ENCODE results near the gene LSM10.

Gene LSM10
- total RNA-seq = 5.1 to 15.2 (median 8.5) reads per million in 18 experiments

DNA sequence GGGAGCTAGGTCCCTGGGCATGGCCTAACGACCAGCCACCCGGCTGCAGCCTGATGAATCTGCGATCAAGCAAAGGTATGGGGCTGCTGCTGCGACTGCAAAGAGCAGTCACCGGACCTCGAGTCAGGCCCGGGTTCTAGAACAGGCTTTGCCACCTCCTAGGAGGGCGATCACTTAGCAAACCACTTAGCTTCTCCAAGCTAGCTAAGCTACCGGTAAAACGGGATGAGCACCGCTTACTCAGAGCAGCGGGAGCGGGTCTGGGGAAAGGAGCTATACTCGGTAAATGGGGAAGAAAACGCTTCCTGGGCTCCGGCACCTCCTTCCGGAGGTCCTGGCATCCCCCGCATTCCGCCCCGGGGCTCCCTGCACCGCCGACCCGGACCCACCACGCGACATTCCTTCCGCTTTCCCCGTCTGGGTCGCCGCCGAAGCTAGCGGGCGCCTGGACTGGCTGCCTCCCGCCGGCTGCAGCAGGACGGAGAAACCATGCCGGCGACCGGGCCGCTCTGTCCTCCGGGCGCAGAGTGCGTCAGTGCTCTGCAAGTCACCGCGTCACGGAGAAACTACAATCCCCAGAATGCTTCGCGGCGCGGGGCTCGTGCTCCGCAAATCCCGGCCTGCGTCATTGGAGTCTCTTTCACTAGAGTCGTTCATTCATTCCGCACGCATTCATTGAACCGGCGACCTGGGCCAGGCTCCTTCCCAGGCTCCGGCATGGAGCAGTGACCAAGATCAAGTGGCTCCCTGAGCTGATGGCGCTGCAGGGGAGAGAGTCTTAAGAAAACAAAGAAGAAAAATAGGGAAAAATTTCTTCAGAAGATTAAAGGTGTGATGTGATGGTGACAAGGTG lies at the start of gene LSM10:
Gene LSM10, minus strand, starts transcription at position 531 of the 853 bp plus-strand sequence. CDS start 3,779 bp downstream, outside the sequence.
- DNase-seq = peak; percentile 93 to 95

DNA sequence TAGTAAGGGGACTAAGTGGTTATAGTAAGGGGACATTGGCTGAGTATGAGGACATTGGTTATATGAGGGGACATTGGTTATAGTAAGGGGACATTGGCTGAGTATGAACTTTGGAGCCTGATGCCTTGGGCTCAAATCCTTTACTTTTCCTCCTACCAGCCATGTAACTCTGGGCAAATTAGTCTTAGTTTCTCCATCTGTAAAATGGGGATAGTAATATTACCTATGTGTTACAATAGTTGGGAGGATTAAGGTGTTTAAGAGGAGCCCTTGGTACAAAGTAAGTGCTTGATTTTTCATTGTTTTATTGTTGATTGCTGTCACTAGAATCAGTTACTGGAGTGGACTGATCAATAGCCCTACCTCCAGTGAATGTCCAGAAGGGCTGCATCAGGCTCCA lies 49.7 kb upstream of the LSM10 start:
- DNase-seq = no peak

- DNase-seq = peak; percentile 67 to 70
These were observed 49.0 kb upstream of the LSM10 start for GRCh38 chr1:36446746-36447145.

DNA sequence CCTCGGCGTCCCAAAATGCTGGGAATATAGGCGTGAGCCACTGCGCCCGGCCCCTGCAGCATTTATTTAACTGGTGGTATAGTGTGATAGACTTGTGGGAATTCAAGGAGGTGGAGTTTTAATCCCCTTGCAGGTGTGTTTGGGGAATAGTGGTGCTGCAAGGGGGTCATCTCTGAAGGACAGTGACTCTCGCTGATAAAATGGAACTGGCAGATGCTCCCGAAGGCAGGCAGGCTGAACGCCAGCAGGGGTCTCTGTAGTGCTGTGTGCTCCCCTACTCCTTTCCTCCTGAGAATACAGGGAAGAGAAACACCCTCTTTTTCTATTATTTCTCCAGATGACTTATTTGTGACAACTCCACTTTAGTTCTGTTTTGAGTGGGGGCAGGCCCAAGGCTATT lies 48.6 kb upstream of the LSM10 start:
- DNase-seq = peak; percentile 59 to 69

- no peak for DNase-seq
These were observed 45.6 kb upstream of the LSM10 start for GRCh38 chr1:36443297-36443696.

DNA sequence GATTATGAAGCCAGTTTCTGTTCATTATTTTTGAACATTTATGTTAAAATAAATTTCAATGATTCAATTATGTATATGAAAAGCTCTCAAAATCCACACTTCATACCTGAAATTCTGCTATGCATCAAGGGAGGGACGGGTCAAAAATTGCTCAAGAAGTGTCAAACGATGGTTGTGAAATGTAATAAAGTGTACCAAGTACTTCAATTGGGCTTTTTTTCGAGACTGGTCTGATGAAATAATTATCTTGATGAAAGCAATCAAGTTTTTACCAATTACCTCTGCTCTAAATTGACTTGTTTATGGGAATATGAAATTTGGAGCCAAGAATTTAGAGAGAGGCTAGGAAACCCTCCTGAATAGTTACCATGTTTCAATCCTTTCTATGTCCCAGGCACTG lies 44.6 kb upstream of the LSM10 start:
- DNase-seq = no peak

DNA sequence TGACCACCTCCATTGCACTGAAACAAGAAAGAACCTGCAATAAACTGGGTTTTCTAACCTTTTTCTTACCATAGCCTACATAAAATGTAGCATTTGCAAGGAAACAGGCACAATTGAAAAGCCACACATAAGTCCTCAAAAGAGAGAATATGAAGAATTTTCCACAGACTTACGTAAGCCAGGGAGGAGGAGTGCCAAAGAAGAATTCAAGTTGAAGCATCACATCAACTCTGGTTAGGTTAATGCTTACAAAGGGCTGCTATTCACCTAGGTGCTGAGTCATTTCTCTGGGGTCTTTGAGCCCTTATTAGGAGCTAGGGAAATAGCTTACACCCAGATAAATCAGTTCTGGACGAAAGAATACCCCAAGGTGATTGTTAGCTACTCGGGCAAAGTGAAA lies 42.9 kb upstream of the LSM10 start:
- no peak for DNase-seq

DNA sequence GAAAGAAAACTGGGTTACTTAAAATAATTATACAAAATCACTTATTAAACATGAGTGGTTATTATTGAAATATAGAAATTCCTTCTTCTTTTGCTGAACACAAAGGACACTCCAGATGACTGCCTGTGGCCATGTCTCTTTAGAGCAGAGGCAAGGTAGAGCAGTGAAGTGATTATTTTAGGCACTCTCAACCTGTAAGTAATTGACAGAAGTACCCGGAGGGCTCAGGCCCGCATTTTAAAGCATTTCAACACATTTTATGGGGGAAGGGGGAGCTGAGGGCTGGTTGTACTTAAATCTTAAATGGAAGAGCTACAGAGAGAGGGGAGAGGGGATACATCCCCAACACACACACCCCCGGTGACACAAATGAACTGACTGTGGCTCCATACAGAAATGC lies 42.3 kb upstream of the LSM10 start:
- DNase-seq = no peak

DNA sequence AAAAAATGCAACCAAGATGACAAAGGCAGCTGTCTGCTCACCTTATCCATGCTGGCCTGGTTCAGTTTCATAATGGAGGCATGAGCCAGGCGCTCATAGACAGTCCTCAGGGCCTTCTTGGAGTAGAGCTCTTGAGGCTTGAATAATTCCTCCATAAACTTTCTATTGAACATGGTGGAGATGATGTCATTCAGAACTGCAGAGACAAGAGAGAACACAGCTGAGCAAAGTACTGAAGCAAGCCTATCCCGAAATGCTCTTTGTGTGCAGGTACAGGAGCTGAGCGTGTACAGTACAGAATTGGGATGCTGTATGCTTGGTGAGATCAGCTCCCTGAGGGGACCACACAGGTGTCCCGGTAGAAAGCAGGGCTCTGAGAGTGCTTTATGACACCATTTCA lies 41.0 kb upstream of the LSM10 start:
- DNase-seq = no peak

- DNase-seq = no peak
These were observed 39.1 kb upstream of the LSM10 start for GRCh38 chr1:36436821-36437220.

DNA sequence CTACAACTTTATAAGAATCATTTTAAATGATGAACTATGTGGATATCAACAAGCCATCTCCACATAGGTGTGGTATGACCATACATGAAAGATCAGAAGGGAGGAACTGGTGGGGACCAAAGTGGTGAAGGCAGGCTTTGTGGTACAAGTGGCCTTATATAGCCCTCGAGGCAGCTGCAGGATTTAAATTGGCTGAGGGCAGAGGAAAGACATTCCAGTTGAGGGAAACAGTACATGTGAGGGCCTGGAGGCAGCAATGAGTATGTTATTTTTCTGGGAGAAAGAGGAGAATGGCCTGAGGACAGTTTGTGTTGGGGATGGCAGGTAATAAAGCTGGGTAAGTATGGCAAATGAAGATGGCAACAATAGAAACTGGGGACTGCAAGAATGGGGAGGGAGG lies 35.4 kb upstream of the LSM10 start:
- no peak for DNase-seq

DNA sequence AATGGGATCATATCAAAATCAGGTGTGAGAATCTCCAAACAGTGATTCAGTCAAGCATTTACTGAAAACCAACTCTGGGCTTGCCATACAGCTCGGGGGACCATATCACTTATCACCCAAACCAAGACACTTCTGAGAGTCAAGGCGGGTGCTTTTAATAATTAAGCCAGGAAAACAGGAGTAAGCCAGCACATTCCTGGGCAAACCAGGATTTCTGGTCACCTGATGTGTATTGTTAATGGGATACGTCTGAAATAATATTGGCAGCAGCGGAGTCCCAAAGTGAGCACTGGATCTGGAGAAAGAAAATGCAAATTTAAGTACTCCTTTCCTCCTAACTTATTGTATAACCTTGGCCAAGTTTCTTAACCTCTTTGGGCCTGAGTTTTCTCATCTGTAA lies 34.9 kb upstream of the LSM10 start:
- no peak for DNase-seq

DNA sequence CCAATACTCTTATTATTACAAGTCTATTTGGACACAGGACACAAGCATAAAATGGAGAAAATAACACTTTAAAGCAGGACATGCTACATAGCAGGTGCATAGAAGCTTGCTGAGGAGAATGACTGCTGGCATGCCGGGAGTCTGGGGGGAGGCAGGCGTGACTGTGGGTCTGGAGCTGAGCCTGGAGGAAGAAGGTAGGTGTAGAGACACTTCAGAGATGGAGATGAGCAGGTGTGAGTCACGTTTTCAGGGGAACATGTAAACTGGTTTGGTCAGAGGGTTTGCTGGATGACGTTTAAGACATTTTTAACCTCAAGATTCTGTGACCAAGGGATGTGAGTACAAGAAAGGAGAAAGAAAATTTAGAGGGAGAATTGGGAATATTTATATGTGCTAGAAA lies 28.1 kb upstream of the LSM10 start:
- no peak for DNase-seq

DNA sequence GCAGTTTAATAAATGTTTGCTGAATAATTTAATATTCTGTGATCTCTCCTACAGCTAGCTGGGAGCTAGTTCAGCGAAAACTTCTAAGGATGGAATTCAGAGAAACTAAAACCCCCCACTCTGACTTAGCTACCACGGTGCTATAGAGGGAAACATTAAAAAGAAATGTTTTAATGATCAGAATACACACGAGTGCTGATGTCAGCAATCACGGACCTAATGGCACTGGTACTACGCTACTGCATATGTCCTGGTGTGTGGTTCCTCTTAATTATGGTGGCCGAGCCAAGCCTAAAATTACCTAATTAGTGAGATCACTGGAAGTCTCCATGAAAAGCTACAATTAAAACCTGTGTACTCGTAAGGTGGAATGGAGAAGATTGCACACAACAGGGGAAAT lies 23.9 kb upstream of the LSM10 start:
- no peak for DNase-seq

GRCh38 chr1:36420836-36421317 lies 23.2 kb upstream of the LSM10 start:
- peak; percentile 86 to 90 for DNase-seq

- no peak for DNase-seq
These were observed 22.7 kb upstream of the LSM10 start for GRCh38 chr1:36420409-36420808.

- DNase-seq = no peak
These were observed 21.9 kb upstream of the LSM10 start for GRCh38 chr1:36419569-36419968.

DNA sequence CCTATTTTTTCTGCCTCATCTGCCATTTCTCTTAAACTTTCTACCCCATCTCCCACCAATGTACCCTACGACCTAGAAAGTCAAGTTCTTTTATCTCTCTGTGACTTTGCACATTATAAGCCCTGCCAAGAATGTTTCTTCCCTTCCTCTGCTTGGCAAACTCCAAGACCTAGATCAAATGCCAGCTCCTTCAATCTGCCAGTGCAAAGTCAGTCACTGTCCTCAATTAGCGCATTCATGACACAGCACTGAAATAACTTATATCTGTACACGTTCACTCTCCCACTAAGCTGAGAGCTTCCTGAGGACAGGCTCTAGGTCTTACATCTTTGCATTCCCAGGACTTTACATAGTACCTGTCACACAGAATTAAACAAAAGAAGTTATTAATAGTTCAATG lies 21.4 kb upstream of the LSM10 start:
- DNase-seq = no peak

- no peak for DNase-seq
These were observed 20.2 kb upstream of the LSM10 start for GRCh38 chr1:36417931-36418330.

- no peak for DNase-seq
These were observed 18.1 kb upstream of the LSM10 start for GRCh38 chr1:36415661-36416326.

- no peak for DNase-seq
These were observed 16.7 kb upstream of the LSM10 start for GRCh38 chr1:36414384-36414783.

DNA sequence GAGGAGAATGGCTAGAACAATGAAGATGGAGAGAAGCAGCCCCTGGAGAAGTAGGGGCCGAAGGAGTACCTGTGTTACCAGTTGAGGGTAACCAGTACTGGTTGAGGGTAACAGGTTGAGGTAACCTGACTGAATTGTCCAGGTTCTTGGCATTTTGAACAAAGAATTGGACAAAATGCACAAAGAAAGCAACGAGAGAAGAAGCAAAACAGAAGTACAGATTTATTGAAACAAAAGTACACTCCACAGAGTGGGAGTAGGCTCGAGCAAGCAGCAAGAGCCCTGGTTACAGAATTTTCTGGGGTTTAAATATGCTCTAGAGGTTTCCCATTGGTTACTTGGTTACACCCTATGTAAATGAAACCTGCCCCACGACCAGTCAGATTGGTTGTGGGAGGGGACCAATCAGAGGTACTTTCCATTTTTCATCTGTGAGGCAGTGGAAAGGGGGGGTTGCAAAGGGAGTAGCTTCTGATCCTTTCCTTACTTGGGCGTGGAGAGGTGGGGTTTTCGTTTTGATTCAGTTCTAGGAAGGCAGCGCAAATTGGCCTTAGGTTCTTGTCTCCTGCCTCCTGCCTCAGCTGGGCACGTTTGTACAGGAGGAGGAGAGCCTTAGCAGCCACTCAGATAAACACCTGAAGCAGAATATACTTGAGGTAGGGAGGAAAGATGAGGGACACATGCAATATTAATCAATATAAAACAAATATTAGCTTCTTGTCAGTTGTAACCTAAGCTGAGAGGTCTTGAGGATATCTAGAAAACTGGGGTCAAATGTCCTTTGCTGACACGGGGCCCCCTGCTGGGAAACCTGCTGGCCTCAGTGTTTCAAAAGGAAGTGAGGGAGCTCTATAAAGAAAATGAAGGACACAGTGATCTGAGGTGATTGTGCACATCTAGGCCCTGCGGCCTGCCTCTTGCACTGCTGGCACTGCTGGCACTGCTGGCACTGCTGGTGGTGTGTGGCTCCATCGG lies 14.3 kb upstream of the LSM10 start:
- DNase-seq = peak; percentile 45 to 62

GRCh38 chr1:36408479-36408878 lies 10.8 kb upstream of the LSM10 start:
- no peak for DNase-seq
